HUES48 (cell line): ENCODE data around the gene FERMT2.
A peak's percentile ranks its signal among the peaks of the same experiment; 100 is the strongest.

Source experiments
- H3K27ac ChIP-seq: one replicate; pipeline ENCODE4 v1.7.0; 2013; ENCODE audit warnings: low read depth, low read length, inconsistent platforms
- H3K27me3 ChIP-seq: 2 replicates; pipeline ENCODE4 v1.6.1; 2013; ENCODE audit warnings: mild to moderate bottlenecking, low read length; ENCODE audit not compliant: control insufficient read depth, insufficient read depth
- H3K36me3 ChIP-seq: 2 replicates; pipeline ENCODE4 v1.6.1; 2013; ENCODE audit warnings: low read length; ENCODE audit not compliant: control insufficient read depth, insufficient read depth
- H3K4me1 ChIP-seq: 2 replicates; pipeline ENCODE4 v1.6.1; 2013; ENCODE audit warnings: mild to moderate bottlenecking, low read length; ENCODE audit not compliant: control insufficient read depth, insufficient read depth
- H3K4me3 ChIP-seq: 2 replicates; pipeline ENCODE4 v1.5.1; 2013; ENCODE audit warnings: mild to moderate bottlenecking, low read depth, low read length
- H3K9ac ChIP-seq: 2 replicates; pipeline ENCODE4 v1.6.1; 2013; ENCODE audit warnings: mild to moderate bottlenecking, low read depth, low read length, moderate library complexity
- H3K9me3 ChIP-seq: 2 replicates; pipeline ENCODE4 v1.6.1; 2013; ENCODE audit warnings: low read length; ENCODE audit not compliant: control insufficient read depth, insufficient read depth

Gene FERMT2

DNA sequence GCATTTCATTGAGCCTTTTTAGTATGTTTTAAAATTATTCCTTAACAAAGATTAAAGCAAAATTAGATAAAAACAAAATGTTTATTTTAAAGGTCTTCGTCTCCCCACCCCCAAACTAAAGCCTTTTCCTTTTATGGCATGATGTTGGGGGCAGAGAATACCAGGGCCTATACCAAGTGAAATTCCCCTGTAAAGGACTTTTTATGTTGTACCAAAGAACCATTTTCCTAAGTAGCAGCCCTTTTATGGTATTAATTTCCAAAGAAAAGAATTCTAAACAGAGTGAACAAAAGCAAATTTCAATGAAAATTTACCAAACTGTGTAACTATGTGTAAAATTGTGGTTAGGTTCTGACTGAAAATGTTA is 87.5 kb downstream of the FERMT2 start:
- Histone ChIP-seq H3K27me3 (no peaks in the 10 kb centered on the region), H3K9ac (no peak overlapping the region), H3K9me3 (no peaks in the 10 kb centered on the region), H3K27ac (peak overlapping the region; percentile 55), H3K4me1 (peaks cover 10% of the 10 kb centered on the region; the same call in 1 of the 2 replicates), H3K36me3 (peaks cover 77% of the 10 kb centered on the region), H3K4me3 (no peak overlapping the region)

GRCh38 chr14:52862632-52863333 is 88.1 kb downstream of the FERMT2 start:
- peaks cover 77% of the 10 kb centered on the region for H3K36me3 ChIP-seq
- no peak overlapping the region for H3K4me3 ChIP-seq
- H3K27me3 ChIP-seq = no peaks in the 10 kb centered on the region
- H3K9ac ChIP-seq = no peak overlapping the region
- H3K4me1 ChIP-seq = peaks cover 10% of the 10 kb centered on the region; the same call in 1 of the 2 replicates
- H3K9me3 ChIP-seq = no peaks in the 10 kb centered on the region
- H3K27ac ChIP-seq = peak overlapping the region; percentile 55

- Histone ChIP-seq H3K36me3 (peaks cover 73% of the 10 kb centered on the region), H3K27me3 (no peaks in the 10 kb centered on the region), H3K4me3 (no peak overlapping the region), H3K27ac (no peak overlapping the region), H3K9ac (no peak overlapping the region), H3K9me3 (no peaks in the 10 kb centered on the region), H3K4me1 (peaks cover 10% of the 10 kb centered on the region; the same call in 1 of the 2 replicates)
These were observed 89.4 kb downstream of the FERMT2 start for GRCh38 chr14:52861403-52861802.

DNA sequence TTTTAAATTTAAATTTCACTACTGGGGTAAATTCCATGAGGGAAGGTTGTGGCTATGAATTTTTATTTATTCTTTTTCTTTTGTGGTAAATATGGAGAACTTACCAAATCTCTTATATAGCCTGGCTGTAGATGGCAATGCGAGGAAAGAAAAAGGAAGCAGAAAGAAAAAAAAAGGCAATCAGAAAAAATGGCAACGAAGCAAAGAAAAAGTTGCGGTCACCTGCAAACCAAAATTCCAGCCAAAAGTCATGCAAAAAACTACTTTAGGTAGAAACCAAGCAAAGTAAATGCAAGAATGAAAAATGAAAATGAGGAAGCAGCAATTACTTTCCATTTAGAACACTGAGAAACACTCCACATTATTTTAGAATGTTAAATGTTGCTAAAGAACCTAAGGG is 89.9 kb downstream of the FERMT2 start:
- Histone ChIP-seq H3K4me1 (peaks cover 10% of the 10 kb centered on the region; the same call in 1 of the 2 replicates), H3K27ac (no peak overlapping the region), H3K4me3 (no peak overlapping the region), H3K36me3 (peaks cover 73% of the 10 kb centered on the region), H3K9ac (no peak overlapping the region), H3K27me3 (no peaks in the 10 kb centered on the region), H3K9me3 (no peaks in the 10 kb centered on the region)

GRCh38 chr14:52860209-52860608 is 90.6 kb downstream of the FERMT2 start:
- no peak overlapping the region for H3K27ac ChIP-seq
- peaks cover 66% of the 10 kb centered on the region for H3K36me3 ChIP-seq
- H3K9ac ChIP-seq = no peak overlapping the region
- H3K9me3 ChIP-seq = no peaks in the 10 kb centered on the region
- no peaks in the 10 kb centered on the region for H3K27me3 ChIP-seq
- H3K4me3 ChIP-seq = no peak overlapping the region
- H3K4me1 ChIP-seq = peaks cover 10% of the 10 kb centered on the region; the same call in 1 of the 2 replicates

- Histone ChIP-seq H3K4me1 (peaks cover 13% of the 10 kb centered on the region), H3K36me3 (peaks cover 40% of the 10 kb centered on the region), H3K27ac (no peak overlapping the region), H3K9me3 (no peaks in the 10 kb centered on the region), H3K27me3 (no peaks in the 10 kb centered on the region), H3K9ac (no peak overlapping the region), H3K4me3 (no peak overlapping the region)
These were observed 94.7 kb downstream of the FERMT2 start for GRCh38 chr14:52856139-52856538.

GRCh38 chr14:52853522-52853854 is 97.4 kb downstream of the FERMT2 start:
- Histone ChIP-seq H3K9ac (no peak overlapping the region), H3K9me3 (no peaks in the 10 kb centered on the region), H3K4me1 (peaks cover 13% of the 10 kb centered on the region), H3K4me3 (no peak overlapping the region), H3K27ac (peak overlapping the region; percentile 81), H3K36me3 (peaks cover 20% of the 10 kb centered on the region), H3K27me3 (no peaks in the 10 kb centered on the region)

- Histone ChIP-seq H3K9me3 (no peaks in the 10 kb centered on the region), H3K27ac (peak overlapping the region; percentile 81), H3K27me3 (no peaks in the 10 kb centered on the region), H3K4me1 (peaks cover 13% of the 10 kb centered on the region), H3K4me3 (no peak overlapping the region), H3K9ac (no peak overlapping the region), H3K36me3 (peaks cover 14% of the 10 kb centered on the region)
These were observed 97.9 kb downstream of the FERMT2 start for GRCh38 chr14:52852810-52853521.

DNA sequence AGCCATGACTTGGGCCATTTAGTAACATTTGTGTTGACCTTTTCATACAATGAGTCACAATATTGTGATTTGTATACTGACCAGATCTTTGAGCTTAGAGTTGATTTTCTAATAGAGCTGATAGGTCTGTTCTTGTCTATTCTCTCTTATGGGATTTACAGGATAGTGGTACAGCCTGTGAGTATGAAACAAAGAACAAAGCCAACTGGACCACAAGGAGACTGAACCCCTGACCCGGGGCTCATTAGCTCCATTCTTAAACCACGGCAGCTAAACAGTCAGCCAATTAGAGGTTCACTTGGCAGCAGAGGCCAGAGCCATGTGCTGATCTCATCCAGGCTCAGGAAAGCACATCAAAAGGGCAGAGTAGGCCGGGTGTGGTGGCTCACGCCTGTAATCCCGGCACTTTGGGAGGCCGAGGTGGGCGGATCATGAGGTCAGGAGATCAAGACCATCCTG is 100.4 kb downstream of the FERMT2 start:
- Histone ChIP-seq H3K9me3 (no peaks in the 10 kb centered on the region), H3K36me3 (no peaks in the 10 kb centered on the region), H3K4me1 (peaks cover 13% of the 10 kb centered on the region), H3K27ac (no peak overlapping the region), H3K9ac (no peak overlapping the region), H3K27me3 (no peaks in the 10 kb centered on the region), H3K4me3 (no peak overlapping the region)

DNA sequence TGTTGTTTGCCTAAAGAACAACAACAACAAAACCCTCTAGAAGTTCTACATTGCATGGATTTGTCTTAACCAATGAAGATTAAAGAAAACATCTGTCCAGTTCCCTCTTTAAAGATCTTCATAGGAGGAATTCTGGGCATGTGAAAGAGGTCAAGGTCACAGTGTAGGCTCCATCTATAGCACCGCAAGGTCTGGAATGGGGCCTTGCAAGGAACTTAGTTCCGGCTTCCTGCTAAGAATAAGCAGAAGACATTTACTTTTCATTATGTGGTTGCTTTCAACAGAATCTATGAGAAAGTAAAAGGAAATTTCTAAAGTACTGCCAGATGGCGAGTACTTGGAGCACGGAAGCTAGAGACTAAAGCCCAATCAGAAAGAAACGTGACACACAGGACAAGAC is 102.2 kb downstream of the FERMT2 start:
- Histone ChIP-seq H3K4me1 (peaks cover 24% of the 10 kb centered on the region), H3K4me3 (no peak overlapping the region), H3K9me3 (no peaks in the 10 kb centered on the region), H3K36me3 (no peaks in the 10 kb centered on the region), H3K9ac (no peak overlapping the region), H3K27ac (no peak overlapping the region), H3K27me3 (no peaks in the 10 kb centered on the region)

- no peak overlapping the region for H3K27ac ChIP-seq
- H3K27me3 ChIP-seq = no peaks in the 10 kb centered on the region
- no peak overlapping the region for H3K4me3 ChIP-seq
- peaks cover 13% of the 10 kb centered on the region for H3K4me1 ChIP-seq
- no peak overlapping the region for H3K9ac ChIP-seq
- H3K9me3 ChIP-seq = no peaks in the 10 kb centered on the region
- H3K36me3 ChIP-seq = no peaks in the 10 kb centered on the region
These were observed 104.3 kb downstream of the FERMT2 start for GRCh38 chr14:52846591-52846990.
